HG02610 (cell line): Measurements from ENCODE around the gene SMAD3.
A peak's percentile ranks its signal among the peaks of the same experiment; 100 is the strongest.
"Not testable (repeated sequence)": the region's sequence is repeated elsewhere in the genome, so short reads cannot be mapped to it uniquely, and the experiment has no call there.

ENCODE experiments used
- ATAC-seq: cut with Tn5 transposase; IDR thresholded peaks from one replicate; pipeline ENCODE4 v1.9.1; 2021; ENCODE audit warnings: mild to moderate bottlenecking, moderate library complexity; ENCODE audit not compliant: unreplicated experiment

SMAD3 gene

GRCh38 chr15:67062369-67062985 lies 2.9 kb upstream of the SMAD3 start:
- no peak for ATAC-seq

- no peak for ATAC-seq
Measured at GRCh38 chr15:67063689-67064606, 1.5 kb upstream of the SMAD3 start.

GRCh38 chr15:67064607-67065530 lies 533 bp upstream of the SMAD3 start:
- peak; percentile 19 for ATAC-seq

GRCh38 chr15:67066041-67066958 lies 898 bp downstream of the SMAD3 start:
- ATAC-seq = peak; percentile 7

GRCh38 chr15:67066959-67067853 lies 1.8 kb downstream of the SMAD3 start:
- no peak for ATAC-seq

- no peak for ATAC-seq
Measured at GRCh38 chr15:67067930-67068551, 2.6 kb downstream of the SMAD3 start.

- ATAC-seq = no peak
Measured at GRCh38 chr15:67068710-67069400, 3.5 kb downstream of the SMAD3 start.

GRCh38 chr15:67070150-67070549 lies 4.7 kb downstream of the SMAD3 start:
- no peak for ATAC-seq

GRCh38 chr15:67070892-67071664 lies 5.7 kb downstream of the SMAD3 start:
- no peak for ATAC-seq

- no peak for ATAC-seq
Measured at GRCh38 chr15:67072442-67072841, 7.0 kb downstream of the SMAD3 start.

- no peak for ATAC-seq
Measured at GRCh38 chr15:67072958-67073357, 7.6 kb downstream of the SMAD3 start.

GRCh38 chr15:67074886-67075229 lies 9.5 kb downstream of the SMAD3 start:
- no peak for ATAC-seq

GRCh38 chr15:67075555-67076135 lies 10.2 kb downstream of the SMAD3 start:
- not testable (repeated sequence) for ATAC-seq

GRCh38 chr15:67076147-67076843 lies 10.9 kb downstream of the SMAD3 start:
- ATAC-seq = peak; percentile 50

GRCh38 chr15:67077641-67078215 lies 12.3 kb downstream of the SMAD3 start:
- no peak for ATAC-seq

- no peak for ATAC-seq
Measured at GRCh38 chr15:67079361-67079760, 14.0 kb downstream of the SMAD3 start.
